Muscle layer of colon (tissue), 2 donors: Measurements from ENCODE around the gene APOBEC3H.

Source experiments
- H3K27ac ChIP-seq: one replicate; pipeline ENCODE4 v1.7.0; 2013; ENCODE audit warnings: low read depth, mild to moderate bottlenecking, low read length, moderate library complexity
- H3K27me3 ChIP-seq, 2 donors: one replicate each; pipeline ENCODE4 v1.7.0; 2013; ENCODE audit warnings: low read length in 2 of 2, mild to moderate bottlenecking in 2 of 2; ENCODE audit not compliant: insufficient read depth in 2 of 2, control insufficient read depth in 1 of 2
- H3K36me3 ChIP-seq: one replicate; pipeline ENCODE4 v1.7.0; 2013; ENCODE audit warnings: mild to moderate bottlenecking, low read length; ENCODE audit not compliant: insufficient read depth
- H3K4me1 ChIP-seq: one replicate; pipeline ENCODE4 v1.7.0; 2013; ENCODE audit warnings: mild to moderate bottlenecking, low read length; ENCODE audit not compliant: insufficient read depth
- H3K4me3 ChIP-seq, 2 donors: one replicate each; pipeline ENCODE4 v1.7.0; 2013; ENCODE audit warnings: low read length in 2 of 2, low read depth in 1 of 2, mild to moderate bottlenecking in 1 of 2, moderate library complexity in 1 of 2
- H3K9ac ChIP-seq: one replicate; pipeline ENCODE4 v1.7.0; 2013; ENCODE audit warnings: low read length
- H3K9me3 ChIP-seq: one replicate; pipeline ENCODE4 v1.7.0; 2013; ENCODE audit warnings: mild to moderate bottlenecking, low read length
- donor health status: abdominal sarcoma.
- donor health status: Adenocarcinoma of cecum.

The APOBEC3H gene

DNA sequence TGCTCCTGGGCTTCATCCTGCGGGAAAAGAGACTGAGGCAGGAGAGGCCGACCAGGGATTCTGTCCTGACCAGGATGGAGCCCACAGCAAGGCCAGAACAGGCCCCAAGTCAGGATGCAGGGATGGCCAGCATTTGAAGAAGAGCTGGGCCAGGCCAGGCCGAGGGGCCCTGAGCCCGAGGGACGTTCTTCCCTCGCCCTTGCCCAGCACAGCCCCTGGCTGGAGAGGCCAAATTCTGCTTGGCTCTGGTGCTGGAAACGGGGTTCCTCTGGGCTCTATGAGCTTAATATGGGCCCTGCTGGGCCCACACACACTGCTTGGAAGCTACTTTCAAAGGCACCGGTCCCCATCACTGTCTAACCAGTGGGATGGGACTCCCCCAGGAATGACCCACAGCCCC, 12.4 kb upstream of the APOBEC3H start:
- no peak overlapping the region for H3K4me3 ChIP-seq
- H3K9ac ChIP-seq: no peak overlapping the region
- H3K9me3 ChIP-seq: no peaks in the 10 kb centered on the region
- peaks cover 15% of the 10 kb centered on the region for H3K36me3 ChIP-seq
- no peaks in the 10 kb centered on the region for H3K4me1 ChIP-seq
- H3K27ac ChIP-seq: no peak overlapping the region
- no peaks in the 10 kb centered on the region for H3K27me3 ChIP-seq

DNA sequence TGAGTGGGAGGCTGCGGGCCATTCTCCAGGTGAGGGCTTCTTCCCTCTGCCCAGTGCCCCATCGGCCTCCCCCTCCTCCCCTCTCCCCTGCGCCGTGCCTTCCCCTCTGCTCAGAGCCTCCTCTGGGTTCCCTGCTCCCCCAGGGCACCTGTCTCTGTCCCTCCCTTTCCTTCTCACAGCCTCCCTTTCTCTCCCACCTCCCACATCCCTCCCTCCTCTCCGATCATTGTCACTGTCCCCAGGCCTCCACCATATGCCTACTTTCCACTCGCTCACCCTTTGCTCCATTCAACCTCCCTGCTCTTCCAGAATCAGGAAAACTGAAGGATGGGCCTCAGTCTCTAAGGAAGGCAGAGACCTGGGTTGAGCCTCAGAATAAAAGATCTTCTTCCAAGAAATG, 9.9 kb upstream of the APOBEC3H start:
- Histone ChIP-seq H3K9ac (no peak overlapping the region), H3K27me3 (no peaks in the 10 kb centered on the region), H3K4me3 (no peak overlapping the region), H3K4me1 (no peaks in the 10 kb centered on the region), H3K27ac (no peak overlapping the region), H3K36me3 (peaks cover 2% of the 10 kb centered on the region), H3K9me3 (no peaks in the 10 kb centered on the region)

DNA sequence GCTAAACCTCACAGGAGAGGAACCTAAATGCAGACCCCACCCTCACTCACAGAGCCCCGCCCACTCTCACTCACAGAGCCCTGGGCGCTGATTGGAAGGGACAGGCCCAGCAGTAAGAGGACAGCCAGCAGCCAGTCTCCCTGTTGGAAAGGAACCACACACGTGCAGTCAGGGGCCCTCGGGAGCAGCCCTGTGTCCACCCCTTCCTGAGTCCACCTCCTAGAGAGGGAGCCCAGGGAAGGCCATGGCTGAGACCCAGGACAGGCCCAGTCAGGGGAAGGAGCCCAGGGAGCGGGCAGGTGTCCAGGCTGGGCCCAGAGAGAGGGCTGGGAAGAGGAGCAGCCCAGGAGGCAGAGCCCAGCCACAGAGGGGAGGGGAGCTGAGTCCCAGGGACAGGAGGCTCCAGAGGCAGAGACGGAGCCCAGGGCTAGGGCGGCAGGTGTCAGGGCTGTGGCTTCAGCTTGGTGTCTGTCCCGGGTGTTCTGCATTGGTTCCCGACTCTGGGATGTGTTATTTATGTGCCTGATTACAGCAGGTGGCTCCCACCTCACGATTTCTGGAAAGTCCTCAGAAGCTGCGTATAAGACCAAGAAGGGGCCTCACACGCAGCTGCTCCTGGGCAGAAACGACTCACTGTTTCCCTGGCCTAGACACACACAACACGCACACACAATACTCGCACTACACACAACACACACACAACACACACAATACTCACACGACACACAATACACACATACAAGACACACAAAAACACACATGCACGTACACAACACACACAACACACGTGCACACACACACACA, 9.0 kb upstream of the APOBEC3H start:
- no peaks in the 10 kb centered on the region for H3K9me3 ChIP-seq
- no peak overlapping the region for H3K27ac ChIP-seq
- no peaks in the 10 kb centered on the region for H3K36me3 ChIP-seq
- no peaks in the 10 kb centered on the region for H3K4me1 ChIP-seq
- no peaks in the 10 kb centered on the region for H3K27me3 ChIP-seq
- H3K9ac ChIP-seq: no peak overlapping the region
- no peak overlapping the region for H3K4me3 ChIP-seq

DNA sequence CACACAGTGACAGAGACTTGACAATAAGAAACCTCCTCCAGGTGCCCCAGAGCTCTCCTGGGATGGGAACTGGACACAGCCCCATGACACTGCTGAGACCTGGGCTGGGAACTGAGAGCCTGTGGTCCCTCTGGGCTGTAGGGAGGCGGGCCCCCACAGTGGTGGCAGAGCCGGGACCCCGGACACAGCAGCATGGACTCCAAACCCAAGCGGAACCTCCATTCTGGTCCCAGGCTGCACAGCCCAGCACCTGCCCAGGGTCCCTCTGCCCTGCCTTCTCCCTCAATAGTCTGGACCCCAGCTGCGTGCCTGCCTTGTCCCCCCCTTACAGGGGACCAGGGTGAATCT, 8.4 kb upstream of the APOBEC3H start:
- Histone ChIP-seq H3K27ac (no peak overlapping the region), H3K4me3 (no peak overlapping the region), H3K36me3 (no peaks in the 10 kb centered on the region), H3K9ac (no peak overlapping the region), H3K4me1 (no peaks in the 10 kb centered on the region), H3K9me3 (no peaks in the 10 kb centered on the region), H3K27me3 (no peaks in the 10 kb centered on the region)

DNA sequence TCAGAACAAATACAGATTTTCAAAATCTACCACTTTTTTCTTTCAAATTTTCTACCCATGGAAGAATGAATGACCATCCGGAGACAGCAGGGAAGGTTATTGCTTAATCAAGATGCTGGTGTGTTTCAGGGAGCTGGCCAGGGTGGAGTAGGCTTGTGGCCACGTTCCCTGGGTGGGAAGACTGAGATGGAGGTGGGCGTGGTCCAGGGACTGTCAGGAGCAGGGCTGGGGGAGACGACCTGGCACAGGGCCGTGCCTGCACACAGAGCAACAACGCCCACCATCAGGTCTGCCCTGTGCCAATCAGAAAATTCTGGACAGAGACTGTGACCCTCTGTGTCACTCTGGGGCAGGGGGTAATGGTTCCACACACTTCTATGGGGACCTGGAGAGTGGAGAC, 7.1 kb upstream of the APOBEC3H start:
- Histone ChIP-seq H3K9ac (no peak overlapping the region), H3K27ac (no peak overlapping the region)

DNA sequence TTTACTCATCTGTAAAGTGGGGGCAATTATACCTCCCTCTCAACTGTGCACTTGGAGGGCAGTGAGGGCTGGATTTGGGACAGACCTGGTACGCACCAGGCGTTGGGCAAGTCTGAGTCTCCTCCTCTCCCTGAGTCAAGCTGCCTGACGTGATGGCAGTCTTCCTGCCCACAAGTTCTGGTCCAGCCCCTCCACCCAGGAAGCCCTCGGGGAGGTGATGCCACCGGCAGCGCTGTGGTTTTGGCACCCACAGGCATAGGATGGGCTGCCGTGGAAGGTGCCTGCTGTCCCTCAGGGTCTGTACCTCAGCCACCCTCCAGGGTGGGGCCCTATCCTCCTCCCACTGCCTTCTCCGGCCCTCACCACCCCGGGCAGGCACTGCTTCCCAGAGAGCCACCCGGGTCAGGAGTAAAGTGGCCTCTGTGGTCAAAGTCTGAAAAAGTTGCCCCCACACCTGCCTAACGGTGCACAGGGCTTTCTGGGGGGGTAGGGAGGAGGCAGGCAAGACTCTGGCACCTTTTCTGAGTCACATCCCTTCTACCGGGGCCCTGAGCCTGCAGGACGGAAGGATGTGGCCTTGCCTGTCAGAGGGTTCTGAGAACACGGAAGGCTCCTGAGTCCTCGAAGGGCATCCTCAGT, 6.5 kb upstream of the APOBEC3H start:
- Histone ChIP-seq H3K4me3 (no peak overlapping the region), H3K9me3 (no peaks in the 10 kb centered on the region), H3K27me3 (no peaks in the 10 kb centered on the region), H3K4me1 (no peaks in the 10 kb centered on the region), H3K27ac (no peak overlapping the region), H3K9ac (no peak overlapping the region), H3K36me3 (no peaks in the 10 kb centered on the region)

More for the DNA sequence above, 7.1 kb upstream of the APOBEC3H start:
- Histone ChIP-seq H3K27me3 (no peaks in the 10 kb centered on the region), H3K9me3 (no peaks in the 10 kb centered on the region), H3K36me3 (no peaks in the 10 kb centered on the region), H3K4me1 (no peaks in the 10 kb centered on the region), H3K4me3 (no peak overlapping the region)

DNA sequence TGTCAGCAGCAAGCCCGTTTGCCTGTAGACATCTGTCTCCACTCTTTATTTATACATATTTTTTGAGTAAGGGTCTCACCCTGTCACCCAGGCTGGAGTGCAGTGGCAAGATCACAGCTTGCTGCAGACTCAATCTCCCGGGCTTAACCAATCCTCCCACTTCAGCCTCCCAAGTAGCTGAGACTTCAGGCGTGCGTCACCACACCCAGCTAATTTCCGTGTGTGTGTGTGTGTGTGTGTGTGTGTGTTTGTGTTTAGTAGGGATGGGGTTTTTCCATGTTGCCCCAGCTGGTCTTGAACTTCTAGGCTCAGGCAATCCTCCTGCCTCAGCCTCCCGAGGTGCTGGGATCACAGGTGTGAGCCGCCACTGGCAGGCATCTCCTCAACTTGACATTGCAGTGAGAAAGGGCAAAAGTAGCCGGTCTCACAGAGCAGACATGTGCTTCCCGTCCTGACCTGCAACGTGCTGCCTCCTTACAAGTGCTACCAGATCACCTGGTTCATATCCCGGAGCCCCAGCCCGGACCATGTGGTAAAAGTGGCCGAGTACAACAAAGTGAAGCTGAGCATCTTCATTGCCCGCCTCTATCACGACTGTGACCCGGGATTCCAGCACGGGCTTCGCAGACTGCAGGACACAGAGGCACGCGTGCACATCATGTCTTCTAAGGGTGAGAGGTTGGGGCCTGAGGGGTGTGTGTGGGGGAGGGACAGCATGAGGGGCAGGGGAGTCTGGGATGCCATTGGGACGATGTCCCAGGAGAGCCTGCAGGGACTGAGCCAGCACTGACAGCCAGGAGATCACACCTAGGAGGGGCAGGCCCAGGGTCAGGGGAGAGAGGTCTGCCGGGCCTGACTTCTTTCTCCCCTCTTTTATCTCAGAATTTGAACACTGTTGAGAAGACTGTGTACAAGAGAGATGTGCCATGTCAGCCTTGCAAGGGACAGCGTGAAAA, 5.6 kb upstream of the APOBEC3H start:
- H3K4me1 ChIP-seq: no peaks in the 10 kb centered on the region
- no peak overlapping the region for H3K27ac ChIP-seq
- no peaks in the 10 kb centered on the region for H3K36me3 ChIP-seq
- no peaks in the 10 kb centered on the region for H3K27me3 ChIP-seq
- H3K9me3 ChIP-seq: no peaks in the 10 kb centered on the region
- H3K4me3 ChIP-seq: no peak overlapping the region
- H3K9ac ChIP-seq: no peak overlapping the region

DNA sequence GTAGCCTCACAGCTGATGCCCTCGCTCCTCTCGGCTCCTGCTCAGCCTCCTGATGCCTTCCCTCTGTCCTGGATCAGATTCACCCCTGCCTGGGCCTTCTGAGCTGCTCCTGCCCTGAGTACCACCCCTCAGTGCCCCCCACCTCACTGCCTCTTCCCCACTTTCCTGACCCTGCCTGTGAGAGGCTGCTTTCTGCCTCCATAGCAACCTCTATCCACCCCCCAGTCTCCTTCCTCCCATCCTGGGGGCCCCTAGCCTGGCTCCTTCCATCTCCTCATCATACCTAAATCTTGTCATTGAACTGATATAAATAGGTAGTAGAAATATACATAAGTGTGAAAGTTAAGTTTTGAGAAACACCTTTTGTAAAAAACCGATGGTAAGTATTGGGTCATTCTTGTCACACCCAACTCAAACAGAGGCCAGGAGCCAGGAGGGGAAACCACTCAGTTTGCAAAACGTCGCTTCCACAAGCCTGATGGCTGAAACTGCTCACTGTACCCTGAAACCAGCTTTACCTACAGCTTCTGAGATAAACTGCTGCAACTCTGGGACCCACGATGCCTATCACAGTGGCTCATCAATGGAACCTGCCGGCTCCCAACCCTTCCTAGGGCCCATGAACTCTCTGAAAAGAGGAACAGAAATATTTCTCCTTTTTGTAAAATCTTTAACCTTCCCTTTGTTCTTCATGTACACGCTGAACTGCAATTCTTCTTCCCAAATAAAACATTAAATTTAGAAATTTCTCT, 4.8 kb upstream of the APOBEC3H start:
- Histone ChIP-seq H3K27ac (no peak overlapping the region), H3K9ac (no peak overlapping the region), H3K27me3 (no peaks in the 10 kb centered on the region), H3K36me3 (no peaks in the 10 kb centered on the region), H3K4me3 (no peak overlapping the region), H3K9me3 (no peaks in the 10 kb centered on the region), H3K4me1 (no peaks in the 10 kb centered on the region)

DNA sequence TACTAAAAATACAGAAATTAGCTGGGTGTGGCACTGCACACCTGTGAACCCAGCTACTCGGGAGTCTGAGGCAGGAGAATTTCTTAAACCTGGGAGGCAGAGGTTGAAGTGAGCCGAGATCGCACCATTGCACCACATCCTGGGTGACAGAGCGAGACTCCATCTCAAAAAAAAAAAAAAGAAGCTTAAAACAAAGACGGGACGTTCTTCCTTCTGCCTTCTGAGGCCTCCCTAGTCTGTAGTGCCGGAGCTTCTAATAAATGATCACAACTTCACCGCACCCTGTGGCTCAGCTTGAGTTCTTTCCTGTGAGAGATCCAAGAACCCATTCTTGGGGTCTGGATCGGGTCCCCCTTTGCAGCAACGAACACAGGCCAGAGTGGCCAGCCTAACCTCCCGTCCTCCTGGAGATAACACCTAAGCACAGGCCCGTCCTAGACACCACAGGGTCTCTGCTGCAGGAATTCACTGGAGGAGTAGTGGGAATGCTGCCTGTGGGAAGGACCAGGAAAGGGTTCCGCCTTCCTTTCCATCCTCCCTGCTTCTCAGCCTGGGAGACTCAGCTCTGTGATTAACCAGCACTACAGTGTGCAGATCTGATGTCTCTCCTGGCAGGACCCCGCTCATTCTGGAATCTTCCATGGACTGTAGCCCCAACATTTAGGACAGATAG, 2.2 kb upstream of the APOBEC3H start:
- no peak overlapping the region for H3K4me3 ChIP-seq
- no peak overlapping the region for H3K9ac ChIP-seq
- H3K27ac ChIP-seq: no peak overlapping the region
- H3K4me1 ChIP-seq: no peaks in the 10 kb centered on the region
- no peaks in the 10 kb centered on the region for H3K9me3 ChIP-seq
- no peaks in the 10 kb centered on the region for H3K27me3 ChIP-seq
- no peaks in the 10 kb centered on the region for H3K36me3 ChIP-seq

DNA sequence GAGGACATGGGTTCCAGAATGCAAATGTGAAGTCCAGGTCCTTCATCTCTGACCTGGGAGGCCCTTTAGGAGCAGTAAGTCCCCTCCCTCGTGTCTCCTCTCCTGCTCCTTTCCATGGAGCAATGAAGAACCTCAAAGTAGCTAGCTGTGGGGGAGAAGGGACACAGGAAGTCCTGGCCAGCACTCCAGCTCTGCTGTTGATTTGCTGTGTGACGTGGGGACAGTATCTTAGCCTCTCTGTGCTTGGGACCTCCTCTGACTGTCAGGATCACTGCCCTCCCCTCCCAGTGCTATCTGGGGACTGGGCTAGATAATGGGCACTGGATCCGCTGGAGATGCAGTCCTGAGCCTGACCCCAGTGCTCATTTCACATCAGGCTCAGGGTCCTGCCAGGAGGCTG, 1.1 kb upstream of the APOBEC3H start:
- H3K36me3 ChIP-seq: no peaks in the 10 kb centered on the region
- H3K4me1 ChIP-seq: no peaks in the 10 kb centered on the region
- H3K4me3 ChIP-seq: no peak overlapping the region
- no peak overlapping the region for H3K9ac ChIP-seq
- H3K27me3 ChIP-seq: no peaks in the 10 kb centered on the region
- no peak overlapping the region for H3K27ac ChIP-seq
- no peaks in the 10 kb centered on the region for H3K9me3 ChIP-seq
